Measurements from ENCODE around the gene C17orf67. TPM values are rescaled to one million over a fixed set of nuclear protein-coding genes. Genes with fewer than 3 reads are reported as not detected.

Gene C17orf67
- total and polyA plus RNA-seq, 10 of the 15 experiments (the other 5 are each of a cell fraction or from before 2014, with no cell fraction given) = 0.24 to 3.3 (median 0.89) TPM

- TF ChIP-seq NKRF (conservative IDR thresholded peaks at IDR 0.05) = no peak
- TF ChIP-seq EP300 (IDR thresholded peaks at IDR 0.05; ENCODE audit: borderline replicate concordance in 1 of 2, control insufficient read depth in 1 of 2, low read depth in 2 of 2, low read length in 2 of 2) = 0 out of 4 replicates have a peak, but pooled peaks have one; percentile 35 to 57
- TF ChIP-seq RELB (IDR thresholded peaks at IDR 0.05; ENCODE audit: low read depth) = peak; percentile 72; the same call in 1 of the 2 replicates
- TF ChIP-seq IKZF1 (conservative IDR thresholded peaks at IDR 0.05) = peak; percentile 44; the same call in 1 of the 2 replicates
- TF ChIP-seq, protein P1, sequence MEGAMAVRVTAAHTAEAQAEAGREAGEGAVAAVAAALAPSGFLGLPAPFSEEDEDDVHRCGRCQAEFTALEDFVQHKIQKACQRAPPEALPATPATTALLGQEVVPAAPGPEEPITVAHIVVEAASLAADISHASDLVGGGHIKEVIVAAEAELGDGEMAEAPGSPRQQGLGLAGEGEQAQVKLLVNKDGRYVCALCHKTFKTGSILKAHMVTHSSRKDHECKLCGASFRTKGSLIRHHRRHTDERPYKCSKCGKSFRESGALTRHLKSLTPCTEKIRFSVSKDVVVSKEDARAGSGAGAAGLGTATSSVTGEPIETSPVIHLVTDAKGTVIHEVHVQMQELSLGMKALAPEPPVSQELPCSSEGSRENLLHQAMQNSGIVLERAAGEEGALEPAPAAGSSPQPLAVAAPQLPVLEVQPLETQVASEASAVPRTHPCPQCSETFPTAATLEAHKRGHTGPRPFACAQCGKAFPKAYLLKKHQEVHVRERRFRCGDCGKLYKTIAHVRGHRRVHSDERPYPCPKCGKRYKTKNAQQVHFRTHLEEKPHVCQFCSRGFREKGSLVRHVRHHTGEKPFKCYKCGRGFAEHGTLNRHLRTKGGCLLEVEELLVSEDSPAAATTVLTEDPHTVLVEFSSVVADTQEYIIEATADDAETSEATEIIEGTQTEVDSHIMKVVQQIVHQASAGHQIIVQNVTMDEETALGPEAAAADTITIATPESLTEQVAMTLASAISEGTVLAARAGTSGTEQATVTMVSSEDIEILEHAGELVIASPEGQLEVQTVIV (IDR thresholded peaks at IDR 0.05; ENCODE audit: borderline replicate concordance, partially characterized antibody) = no peak
- TF ChIP-seq GATAD2B (conservative IDR thresholded peaks at IDR 0.05; ENCODE audit: low read depth) = no peak
These were observed 36.4 kb upstream of the C17orf67 start (continued) for GRCh38 chr17:56870081-56870651.
